ENCODE data around the gene SPTAN1. TPM values are rescaled to one million over a fixed set of nuclear protein-coding genes. Genes with fewer than 3 reads are reported as not detected.
"Not testable (repeated sequence)": the region's sequence is repeated elsewhere in the genome, so short reads cannot be mapped to it uniquely, and the experiment has no call there.

Gene SPTAN1
- total RNA-seq = 244 TPM
- long read RNA-seq, full-length matches to known transcripts = 12 of 87 reads
- long read RNA-seq, partial matches to known transcripts = 56 of 87 reads
- long read RNA-seq, other reads (novel, unspliced or antisense) = 19 of 87 reads

DNA sequence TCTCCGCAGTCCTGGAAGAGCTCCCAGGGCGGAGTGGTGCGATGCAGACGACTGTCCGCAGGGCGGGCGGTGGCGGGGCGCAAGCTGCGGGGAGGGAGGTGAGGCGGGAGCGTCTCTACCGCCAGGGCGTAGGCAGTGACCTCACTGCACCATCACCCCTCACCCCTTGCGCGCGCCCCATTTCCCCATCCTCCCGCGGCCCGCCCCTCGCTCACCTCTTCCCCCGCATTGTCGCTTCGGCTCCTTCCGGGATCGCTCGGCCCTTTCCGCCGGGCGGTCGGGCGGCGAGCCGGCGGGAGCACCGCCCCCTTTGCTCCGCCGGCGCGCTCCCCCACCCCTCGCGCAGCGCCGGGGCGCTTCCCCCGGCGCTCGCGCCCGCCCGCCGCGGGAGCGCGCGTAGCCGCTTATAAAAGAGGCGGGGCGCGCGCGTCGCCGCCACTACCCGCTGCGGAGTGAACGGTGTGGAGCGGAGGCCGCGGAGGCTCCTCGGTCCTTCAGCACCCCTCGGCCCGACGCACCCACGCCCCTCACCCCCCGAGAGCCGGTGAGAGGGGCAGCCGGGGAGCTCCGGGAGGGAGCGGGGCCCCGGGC is at the start of gene SPTAN1:
Gene SPTAN1, plus strand, starts transcription at position 435 of the 591 bp plus-strand sequence. CDS start 14,154 bp downstream, outside the sequence.
- intact Hi-C loops (cut with micrococcal nuclease) = no loop called here
- DNase-seq = peak; percentile 95
- ATAC-seq = peak; percentile 88

DNA sequence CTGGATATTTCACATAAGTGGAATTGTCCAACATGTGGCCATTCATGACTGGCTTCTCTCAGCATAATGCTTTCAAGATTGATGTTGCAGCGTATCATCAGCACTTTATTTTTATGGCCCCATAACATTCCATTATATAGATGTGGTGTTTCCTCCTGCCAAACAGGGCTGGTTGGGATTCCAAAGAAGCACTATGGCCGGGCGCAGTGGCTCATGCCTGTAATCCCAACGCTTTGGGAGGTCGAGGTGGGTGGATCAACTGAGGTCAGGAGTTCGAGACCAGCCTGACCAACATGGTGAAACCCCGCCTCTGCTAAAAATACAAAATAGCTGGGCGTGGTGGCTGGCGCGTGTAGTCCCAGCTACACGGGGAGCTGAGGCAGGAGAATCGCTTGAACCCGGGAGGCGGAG is 49.0 kb upstream of the SPTAN1 start:
- ATAC-seq; DNase-seq; intact Hi-C loops (cut with micrococcal nuclease): not testable (repeated sequence)

DNA sequence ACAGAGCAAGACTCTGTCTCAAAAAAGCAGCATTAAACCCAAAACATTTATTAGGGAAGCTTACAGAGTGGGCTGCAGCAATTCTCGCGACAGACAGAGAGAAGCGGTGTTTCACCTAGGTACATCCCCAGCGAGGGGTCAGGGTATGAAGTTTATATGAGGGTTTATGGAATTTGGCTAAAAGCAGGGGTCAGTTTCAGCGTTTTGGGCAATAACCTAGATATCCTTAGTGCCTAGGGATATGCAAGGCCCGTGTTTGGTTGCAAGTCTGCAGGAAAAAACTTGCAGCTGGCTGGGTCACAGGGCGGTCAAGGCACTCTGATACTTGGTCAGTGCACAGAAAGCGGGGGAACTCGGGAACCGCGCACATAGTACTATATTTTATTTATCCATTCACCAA is 48.5 kb upstream of the SPTAN1 start:
- no peak for DNase-seq
- intact Hi-C loops (cut with micrococcal nuclease) = no loop called here
- ATAC-seq = peak; percentile 39

- ATAC-seq (peak; percentile 100), DNase-seq (peak; percentile 99)
- intact Hi-C loops (cut with micrococcal nuclease) = no loop called here
These were observed 47.6 kb upstream of the SPTAN1 start, which contains the start of gene GLE1 for GRCh38 chr9:128504485-128505413. Gene GLE1 (plus strand): TSS chr9:128504719. CDS start chr9:128504806, 87 bp downstream.

GRCh38 chr9:128505414-128505765 is 47.0 kb upstream of the SPTAN1 start:
- no peak for ATAC-seq
- intact Hi-C loops (cut with micrococcal nuclease) = no loop called here
- no peak for DNase-seq

- ATAC-seq; DNase-seq; intact Hi-C loops (cut with micrococcal nuclease): not testable (repeated sequence)
These were observed 46.5 kb upstream of the SPTAN1 start for GRCh38 chr9:128505906-128506305.

DNA sequence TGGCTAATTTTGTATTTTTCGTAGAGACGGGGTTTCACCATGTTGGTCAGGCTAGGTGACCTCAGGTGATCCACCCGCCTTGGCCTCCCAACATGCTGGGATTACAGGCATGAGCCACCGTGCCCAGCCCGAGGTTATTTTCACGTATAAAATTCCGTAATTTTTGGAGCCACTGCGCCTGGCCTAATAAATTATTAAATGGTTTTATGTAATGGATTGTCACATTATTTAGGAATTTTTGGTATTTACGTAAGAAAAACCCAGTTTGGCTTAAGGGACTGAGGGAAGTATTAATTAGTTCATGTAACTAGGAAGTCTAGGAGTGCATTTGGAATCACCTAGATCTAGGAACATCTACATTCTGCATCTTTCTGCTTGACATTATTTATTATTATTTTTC is 39.6 kb upstream of the SPTAN1 start:
- DNase-seq (no peak), ATAC-seq (no peak)
- intact Hi-C loops (cut with micrococcal nuclease) = no loop called here

DNA sequence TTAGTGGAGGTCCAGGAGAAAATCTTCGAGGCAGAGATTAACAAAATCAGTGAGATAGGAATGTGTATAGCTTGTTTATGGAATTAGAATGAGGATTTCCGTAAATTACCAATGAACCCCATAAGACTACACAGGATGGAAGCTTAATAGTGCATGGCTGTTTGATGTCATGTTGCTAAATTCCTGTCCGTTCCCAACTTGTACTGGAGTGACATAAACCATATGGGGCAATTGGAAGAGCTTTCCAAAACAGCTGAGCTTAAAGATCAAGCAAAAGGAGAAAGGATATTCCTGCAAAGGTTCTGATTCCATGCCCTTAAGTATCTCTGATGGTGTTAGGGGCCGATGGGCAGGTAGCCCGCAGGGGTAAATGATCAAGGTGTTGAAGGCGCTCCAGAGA is 30.4 kb upstream of the SPTAN1 start:
- no peak for ATAC-seq
- intact Hi-C loops (cut with micrococcal nuclease) = no loop called here
- no peak for DNase-seq

- peak; percentile 54 for ATAC-seq
- intact Hi-C loops (cut with micrococcal nuclease) = no loop called here
- peak; percentile 70 for DNase-seq
These were observed 29.0 kb upstream of the SPTAN1 start for GRCh38 chr9:128523199-128523925.

GRCh38 chr9:128526720-128527119 is 25.7 kb upstream of the SPTAN1 start:
- no peak for DNase-seq
- intact Hi-C loops (cut with micrococcal nuclease) = no loop called here
- ATAC-seq = no peak

- intact Hi-C loops (cut with micrococcal nuclease) = no loop called here
- no peak for ATAC-seq
- no peak for DNase-seq
These were observed 23.8 kb upstream of the SPTAN1 start for GRCh38 chr9:128528445-128529160.

- intact Hi-C loops (cut with micrococcal nuclease) = no loop called here
- no peak for ATAC-seq
- no peak for DNase-seq
These were observed 23.2 kb upstream of the SPTAN1 start for GRCh38 chr9:128529191-128529590.

DNA sequence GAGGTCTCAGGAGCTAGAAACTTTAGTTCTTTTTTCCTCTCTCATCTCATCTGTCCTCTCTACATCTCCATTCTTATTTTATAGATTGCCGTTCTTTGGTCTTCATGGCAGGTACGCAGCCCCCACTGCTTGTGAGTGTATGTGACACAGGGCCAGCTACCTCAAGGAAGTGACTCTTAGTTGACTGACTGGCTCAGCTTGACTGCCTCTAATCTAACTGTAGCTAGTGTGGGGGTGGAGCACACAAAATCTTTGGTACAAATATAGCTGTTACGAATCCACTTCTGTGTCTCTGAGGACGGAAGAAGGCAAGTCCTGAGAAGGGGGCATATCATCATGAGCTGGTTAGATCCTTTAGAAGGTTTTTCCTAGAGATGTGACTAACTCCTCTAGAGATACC is 19.8 kb upstream of the SPTAN1 start:
- no peak for DNase-seq
- intact Hi-C loops (cut with micrococcal nuclease) = no loop called here
- ATAC-seq = no peak

GRCh38 chr9:128540634-128541360 is 11.6 kb upstream of the SPTAN1 start:
- intact Hi-C loops (cut with micrococcal nuclease) = no loop called here
- ATAC-seq = peak; percentile 56
- DNase-seq = no peak

- DNase-seq (no peak), ATAC-seq (no peak)
- intact Hi-C loops (cut with micrococcal nuclease) = no loop called here
These were observed 5.9 kb upstream of the SPTAN1 start for GRCh38 chr9:128546504-128546903.

- ATAC-seq = no peak
- intact Hi-C loops (cut with micrococcal nuclease) = no loop called here
- DNase-seq = no peak
These were observed 3.5 kb upstream of the SPTAN1 start for GRCh38 chr9:128548876-128549275.

DNA sequence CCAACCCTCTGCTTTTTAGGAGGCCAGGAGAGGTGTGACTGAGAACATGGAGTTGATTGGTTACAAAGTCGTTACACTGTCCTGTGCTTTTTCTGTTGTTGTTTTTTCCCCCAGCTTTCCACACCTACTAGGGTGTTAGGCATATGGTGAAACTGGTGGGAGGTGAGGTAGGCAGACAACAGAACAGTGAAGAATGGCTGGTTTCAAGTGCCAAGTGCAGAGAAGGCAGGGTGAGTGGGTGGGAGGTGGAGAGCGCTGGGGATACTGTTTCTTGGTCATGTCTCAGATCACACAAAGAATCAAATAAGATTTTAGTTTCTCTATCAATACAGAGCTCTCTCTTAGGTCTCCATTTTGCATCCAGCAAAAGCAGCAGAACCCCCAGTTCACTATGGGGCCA is 2.2 kb upstream of the SPTAN1 start:
- intact Hi-C loops (cut with micrococcal nuclease) = no loop called here
- no peak for ATAC-seq

More for the DNA sequence above, 2.2 kb upstream of the SPTAN1 start:
- no peak for DNase-seq

Measured in left ventricle myocardium superior (tissue), 1 donor.